Kidney (tissue), 22 donors: ENCODE measurements around the gene SLC39A11. TPM values are rescaled to one million over a fixed set of nuclear protein-coding genes. Genes with fewer than 3 reads are reported as not detected.

Experiments
- DNase-seq, 5 donors: peaks; one replicate each; pipeline ENCODE4 v3.0.0-alpha.2; 2013 to 2020
- FAIRE-seq: peaks from 2 replicates; lab custom pipeline; 2012; peaks lifted over from hg19 to GRCh38; lab: Jason Lieb, UNC
- H3K27ac ChIP-seq, 2 donors: one replicate each; pipeline ENCODE4 v1.7.0; 2013; ENCODE audit warnings: low read depth in 2 of 2, low read length in 2 of 2, inconsistent platforms in 1 of 2
- H3K27me3 ChIP-seq: one replicate; pipeline ENCODE4 v1.7.1; 2013; ENCODE audit warnings: low read length, inconsistent platforms; ENCODE audit not compliant: control insufficient read depth, insufficient read depth
- H3K36me3 ChIP-seq, 3 donors: one replicate each; pipeline versions ENCODE4 v1.7.0 to v1.7.1; 2013; ENCODE audit warnings: low read length in 3 of 3, control low read depth in 1 of 3, inconsistent platforms in 1 of 3; ENCODE audit not compliant: insufficient read depth in 3 of 3, control insufficient read depth in 2 of 3
- H3K4me1 ChIP-seq, 3 donors: one replicate each; pipeline versions ENCODE4 v1.7.0 to v1.7.1; 2013; ENCODE audit warnings: low read length in 3 of 3, inconsistent platforms in 1 of 3, low read depth in 1 of 3; ENCODE audit not compliant: control insufficient read depth in 2 of 3, insufficient read depth in 2 of 3
- H3K4me3 ChIP-seq, 3 donors: one replicate each; pipeline versions ENCODE4 v1.7.0 to v1.8.1; 2013; ENCODE audit warnings: low read length in 3 of 3, control low read depth in 1 of 3, inconsistent platforms in 1 of 3
- H3K9ac ChIP-seq, 3 donors: one replicate each; pipeline versions ENCODE4 v1.7.0 to v1.7.1; 2013; ENCODE audit warnings: low read length in 3 of 3, control low read depth in 1 of 3, inconsistent platforms in 1 of 3
- H3K9me3 ChIP-seq, 3 donors: one replicate each; pipeline versions ENCODE4 v1.7.0 to v1.7.1; 2013; ENCODE audit warnings: low read length in 3 of 3, control low read depth in 1 of 3, inconsistent platforms in 1 of 3; ENCODE audit not compliant: control insufficient read depth in 2 of 3, insufficient read depth in 1 of 3
- CTCF ChIP-seq: IDR thresholded peaks from 3 replicates; pipeline ENCODE4 v1.5.1; 2012; ENCODE audit warnings: mild to moderate bottlenecking, moderate library complexity, borderline replicate concordance; ENCODE audit not compliant: insufficient read depth; ENCODE audit errors: extremely low read depth
- intact Hi-C: fragments of 100-400 bp; cut with DNase I; formaldehyde crosslinking; loops from one replicate; pipeline ENCODE4 v1.11.1; 2022
- long read RNA-seq, 10 donors: library from polyadenylated mRNA in 1 of 10; unstranded in 1 of 10; transcript quantifications; one replicate each; pipeline ENCODE4 v2.0.0 and lab custom pipeline, GENCODE V29; 2021 to 2026
- polyA plus RNA-seq: library from polyadenylated mRNA; stranded (reverse); fragments of 350-450 nt; fragmentation: Illumina TruSeq; extraction: RNeasy Lipid Tissue Mini Kit (QIAGEN cat#74804); gene quantifications from one replicate; pipeline ENCODE4 v1.2.3, GENCODE V29; 2014; ENCODE audit warnings: low read depth, low replicate concordance; ENCODE audit not compliant: insufficient read depth
- total RNA-seq: library from RNA; stranded (reverse); fragmentation: NEBNext Ultra II Directional; extraction: Animal tissue kit (Norgen Biotek cat#: 25700); gene quantifications from one replicate; pipeline ENCODE4 v1.2.1, GENCODE V29; 2021
- donor health status: control.
- donor health status: control.
- donor health status: control.
- donor health status: control.
- donor health status: control.
- donor health status: DM: yes; HTN: yes; CAD: no.
- donor health status: Normal renal cell carcinoma (clear cell type).

The SLC39A11 gene
- 37.2 TPM for total RNA-seq
- 19.7 TPM for polyA plus RNA-seq
- long read RNA-seq, donor 1, partial matches to known transcripts, result 0 of 1 reads
- long read RNA-seq, donor 1, other reads (novel, unspliced or antisense), result 0 of 1 reads
- long read RNA-seq, donor 2, transcript SLC39A11-201 (10 exons, 2,737 nt), result major isoform, 5 of 6 reads
- long read RNA-seq, donor 2, partial matches to known transcripts, result 0 of 6 reads
- long read RNA-seq, donor 2, other reads (novel, unspliced or antisense), result 0 of 6 reads
- long read RNA-seq, donor 3, partial matches to known transcripts, result 0 of 2 reads
- long read RNA-seq, donor 3, other reads (novel, unspliced or antisense), result 0 of 2 reads
- long read RNA-seq, donor 4, partial matches to known transcripts, result 0 of 4 reads
- long read RNA-seq, donor 4, other reads (novel, unspliced or antisense), result 0 of 4 reads
- long read RNA-seq, donor 5, result 0 reads
- long read RNA-seq, donor 6, result 0 reads
- long read RNA-seq, donor 7, transcript SLC39A11-202 (10 exons, 2,752 nt), result minor isoform, 5 of 30 reads
- long read RNA-seq, donor 7, transcript SLC39A11-201 (10 exons, 2,737 nt), result major isoform, 17 of 30 reads
- long read RNA-seq, donor 7, partial matches to known transcripts, result 1 of 30 reads
- long read RNA-seq, donor 7, other reads (novel, unspliced or antisense), result 7 of 30 reads
- long read RNA-seq, donor 8, result 0 reads
- long read RNA-seq, donor 9, partial matches to known transcripts, result 0 of 1 reads
- long read RNA-seq, donor 9, other reads (novel, unspliced or antisense), result 0 of 1 reads
- long read RNA-seq, donor 10, partial matches to known transcripts, result 0 of 1 reads
- long read RNA-seq, donor 10, other reads (novel, unspliced or antisense), result 0 of 1 reads

- intact Hi-C loops, result no loop called here
- H3K9me3 ChIP-seq, result no peaks in the 10 kb centered on the region
- peak within 1 kb of the TSS in 2 of 3 donors; percentile 43 to 48 for H3K9ac ChIP-seq
- peak within 1 kb of the TSS; percentile 68 to 75 (median 73) for H3K4me3 ChIP-seq
- no peak for TF ChIP-seq CTCF
- H3K27ac ChIP-seq, result peak within 1 kb of the TSS in 1 of 2 donors; percentile 13
- H3K36me3 ChIP-seq, result no peaks in the 10 kb centered on the region
- peaks cover 0 to 5% (median 3%) of the 10 kb centered on the region in 3 donors for H3K4me1 ChIP-seq
- FAIRE-seq, result peak; percentile 38
- no peaks in the 10 kb centered on the region for H3K27me3 ChIP-seq
- peak; percentile 92 to 97 (median 96) for DNase-seq
These were observed at the start of gene SLC39A11 for GRCh38 chr17:73092523-73093135. SLC39A11 (minus strand) TSS chr17:73092688; CDS start chr17:73088764, 3,924 bp downstream.

GRCh38 chr17:73141411-73141810, 48.9 kb upstream of the SLC39A11 start:
- peaks cover 0 to 2% (median 0%) of the 10 kb centered on the region in 3 donors for H3K9me3 ChIP-seq
- H3K4me3 ChIP-seq, result no peak overlapping the region
- no peak overlapping the region for H3K9ac ChIP-seq
- no peak for FAIRE-seq
- no peaks in the 10 kb centered on the region for H3K4me1 ChIP-seq
- H3K27me3 ChIP-seq, result no peaks in the 10 kb centered on the region
- TF ChIP-seq CTCF, result no peak
- DNase-seq, result no peak
- no peaks in the 10 kb centered on the region for H3K36me3 ChIP-seq
- intact Hi-C loops, result no loop called here
- no peak overlapping the region for H3K27ac ChIP-seq

GRCh38 chr17:73140566-73140965, 48.1 kb upstream of the SLC39A11 start:
- TF ChIP-seq CTCF, result no peak
- Histone ChIP-seq H3K9ac (no peak overlapping the region), H3K4me1 (no peaks in the 10 kb centered on the region), H3K27me3 (no peaks in the 10 kb centered on the region), H3K9me3 (peaks cover 0 to 2% (median 0%) of the 10 kb centered on the region in 3 donors), H3K36me3 (no peaks in the 10 kb centered on the region), H3K4me3 (no peak overlapping the region), H3K27ac (no peak overlapping the region)
- intact Hi-C loops, result no loop called here
- no peak for DNase-seq
- FAIRE-seq, result no peak
